ENCODE measurements around the gene ZNF518A. TPM values are rescaled to one million over a fixed set of nuclear protein-coding genes. Genes with fewer than 3 reads are reported as not detected.
A peak's percentile ranks its signal among the peaks of the same experiment; 100 is the strongest.
"Not testable (repeated sequence)": the region's sequence is repeated elsewhere in the genome, so short reads cannot be mapped to it uniquely, and the experiment has no call there.

The ZNF518A gene
- total RNA-seq, 1 donor from 2014 or later = 12.1 TPM

- no peak for DNase-seq (ENCODE audit: low read depth in 2 of 2)
These were observed 6.7 kb downstream of the ZNF518A start for GRCh38 chr10:96136810-96137209.

GRCh38 chr10:96137567-96137966, 7.5 kb downstream of the ZNF518A start:
- no peak for DNase-seq (ENCODE audit: low read depth in 2 of 2)

- DNase-seq (ENCODE audit: low read depth in 2 of 2) = no peak
These were observed 8.0 kb downstream of the ZNF518A start for GRCh38 chr10:96138102-96138501.

- no peak for DNase-seq (ENCODE audit: low read depth in 2 of 2)
These were observed 22.3 kb downstream of the ZNF518A start for GRCh38 chr10:96152437-96152836.

- peak in 1 of 2 donors; percentile 10 for DNase-seq (ENCODE audit: low read depth in 2 of 2)
These were observed 23.0 kb downstream of the ZNF518A start for GRCh38 chr10:96153070-96153469.

GRCh38 chr10:96165726-96166125, 35.6 kb downstream of the ZNF518A start:
- no peak for DNase-seq (ENCODE audit: low read depth in 2 of 2)

- DNase-seq (ENCODE audit: low read depth in 2 of 2) = no peak
These were observed 38.4 kb downstream of the ZNF518A start for GRCh38 chr10:96168546-96168945.

GRCh38 chr10:96170230-96170629, 40.1 kb downstream of the ZNF518A start:
- DNase-seq (ENCODE audit: low read depth in 2 of 2) = no peak

GRCh38 chr10:96172666-96173065, 42.6 kb downstream of the ZNF518A start:
- no peak for DNase-seq (ENCODE audit: low read depth in 2 of 2)

- no peak for DNase-seq (ENCODE audit: low read depth in 2 of 2)
These were observed 46.9 kb downstream of the ZNF518A start for GRCh38 chr10:96176985-96177384.

- DNase-seq (ENCODE audit: low read depth in 2 of 2) = no peak
These were observed 58.3 kb downstream of the ZNF518A start for GRCh38 chr10:96188421-96188820.

- no peak for DNase-seq (ENCODE audit: low read depth in 2 of 2)
These were observed 58.8 kb downstream of the ZNF518A start for GRCh38 chr10:96188916-96189315.

GRCh38 chr10:96189505-96189904, 59.4 kb downstream of the ZNF518A start:
- DNase-seq (ENCODE audit: low read depth in 2 of 2) = not testable (repeated sequence)

- DNase-seq (ENCODE audit: low read depth in 2 of 2) = no peak
These were observed 71.4 kb downstream of the ZNF518A start for GRCh38 chr10:96201525-96201924.

- no peak for DNase-seq (ENCODE audit: low read depth in 2 of 2)
These were observed 75.5 kb downstream of the ZNF518A start for GRCh38 chr10:96205580-96205979.

- DNase-seq (ENCODE audit: low read depth in 2 of 2) = no peak
These were observed 78.2 kb downstream of the ZNF518A start for GRCh38 chr10:96208271-96208670.

- DNase-seq (ENCODE audit: low read depth in 2 of 2) = no peak
These were observed 78.8 kb downstream of the ZNF518A start for GRCh38 chr10:96208946-96209345.

- DNase-seq (ENCODE audit: low read depth in 2 of 2) = no peak
These were observed 81.7 kb downstream of the ZNF518A start for GRCh38 chr10:96211764-96212163.

- no peak for DNase-seq (ENCODE audit: low read depth in 2 of 2)
These were observed 82.8 kb downstream of the ZNF518A start for GRCh38 chr10:96212911-96213310.

Other genes starting within 250 kb of the ZNF518A start
- gene CC2D2B, start 222.3 kb upstream of the ZNF518A start, total RNA-seq = 0.22 TPM in 1 of 2 replicates, not detected in the other
- 21.4 and 41.7 TPM in 2 replicates for gene CCNJ, start 86.7 kb upstream of the ZNF518A start, total RNA-seq
- gene BLNK, start 141.3 kb downstream of the ZNF518A start, total RNA-seq = not detected in 2 replicates
- gene DNTT, start 174.1 kb downstream of the ZNF518A start, total RNA-seq = not detected in 2 replicates
- gene OPALIN, start 228.7 kb downstream of the ZNF518A start, total RNA-seq = not detected in 2 replicates